ENCODE results near the gene FAM120B. TPM values are rescaled to one million over a fixed set of nuclear protein-coding genes. Genes with fewer than 3 reads are reported as not detected.

The FAM120B gene
- total RNA-seq, 1 experiment from 2014 or later, result 16.7 TPM

DNA sequence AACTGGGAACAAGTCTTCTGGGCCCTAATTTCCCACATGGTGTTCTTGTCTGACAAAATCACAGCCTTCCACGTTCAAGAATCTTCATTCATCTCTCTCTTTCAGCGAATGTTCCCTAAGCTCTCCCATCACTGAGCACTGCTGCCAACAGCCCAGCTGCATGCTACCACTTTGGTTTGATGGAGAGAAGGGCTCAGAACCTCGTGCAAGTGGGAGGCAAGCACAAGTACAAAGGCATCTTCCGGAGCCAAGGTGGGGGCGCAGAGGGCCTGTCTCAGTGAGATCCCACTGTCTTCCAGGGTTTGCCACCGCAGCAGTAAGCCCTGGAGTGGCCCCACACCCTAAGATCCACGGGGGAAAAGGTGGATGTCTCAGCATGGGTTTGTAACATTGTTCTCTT is 32.9 kb upstream of the FAM120B start:
- Histone ChIP-seq H3K4me2 (ENCODE audit: insufficient read depth, insufficient read length, low read length) (no peak overlapping the region), H2BK15ac (ENCODE audit: low read depth, low read length) (no peak overlapping the region), H4K5ac (ENCODE audit: insufficient read length, low read depth, low read length) (no peak overlapping the region), H3K27me3 (ENCODE audit: insufficient read depth, low read length) (no peaks in the 10 kb centered on the region), H3K18ac (ENCODE audit: insufficient read length, low read depth, low read length) (no peak overlapping the region), H3K9me3 (ENCODE audit: control insufficient read depth, low read depth, low read length) (no peaks in the 10 kb centered on the region), H3K14ac (ENCODE audit: insufficient read depth, low read length) (no peak overlapping the region), H2BK12ac (ENCODE audit: insufficient read length, low read depth, low read length) (no peak overlapping the region), H4K20me1 (ENCODE audit: control insufficient read depth, insufficient read depth, insufficient read length) (no peaks in the 10 kb centered on the region), H2BK120ac (ENCODE audit: low read depth, low read length, poor library complexity, severe bottlenecking) (no peak overlapping the region), H3K9ac (ENCODE audit: extremely low read depth, insufficient read length, low read length) (no peak overlapping the region), H2BK20ac (ENCODE audit: low read depth, low read length, poor library complexity, severe bottlenecking) (no peak overlapping the region), H3K23ac (ENCODE audit: insufficient read length, low read depth, low read length) (no peak overlapping the region), H3K56ac (ENCODE audit: insufficient read length, low read depth, low read length) (no peak overlapping the region), H3K4ac (ENCODE audit: low read depth, low read length) (no peak overlapping the region), H3K23me2 (ENCODE audit: insufficient read length, low read depth, low read length, poor library complexity, severe bottlenecking) (no peaks in the 10 kb centered on the region), H4K8ac (replicated peaks; ENCODE audit: insufficient read length, low read depth, low read length) (no peak overlapping the region), H3K27ac (ENCODE audit: insufficient read length, low read depth, low read length) (no peak overlapping the region), H2AFZ (ENCODE audit: low read length) (no peak overlapping the region), H3K79me2 (ENCODE audit: insufficient read depth, low read length) (no peaks in the 10 kb centered on the region), H4K91ac (ENCODE audit: insufficient read length, low read depth, low read length) (no peak overlapping the region), H3T11ph (ENCODE audit: low read length) (no peak overlapping the region), H2AK5ac (ENCODE audit: insufficient read length, low read length) (no peak overlapping the region), H3K4me1 (ENCODE audit: insufficient read depth, low read length) (peaks cover 3% of the 10 kb centered on the region; the same call in 1 of the 2 replicates), H3K79me1 (ENCODE audit: insufficient read depth, low read depth, low read length, poor library complexity, severe bottlenecking) (no peaks in the 10 kb centered on the region), H2BK5ac (ENCODE audit: insufficient read length, low read length) (no peak overlapping the region)
- Mint-ChIP-seq H3K27ac (no peak overlapping the region), H3K4me1 (peaks cover 15 to 22% of the 10 kb centered on the region in 2 experiments), H3K27me3 (ENCODE audit: low read depth) (peaks cover 16% of the 10 kb centered on the region), H3K36me3 (ENCODE audit: insufficient read depth in 1 of 3, low read depth in 3 of 3) (no peaks in the 10 kb centered on the region), H3K9me3 (no peaks in the 10 kb centered on the region), H3K4me3 (no peak overlapping the region)
- TF ChIP-seq CTCF (conservative IDR thresholded peaks at IDR 0.05), result no peak
- WGBS (ENCODE audit: extremely low coverage, insufficient read length, low lambda C conversion rate), result no CpG with 5 or more reads among the region's 7 CpGs
- DNase-seq, result no peak

Data from H9 (cell line).